T-helper 17 cell (primary cell): ENCODE data around the gene MRPL45. TPM values are rescaled to one million over a fixed set of nuclear protein-coding genes. Genes with fewer than 3 reads are reported as not detected.
"Not testable (repeated sequence)": the region's sequence is repeated elsewhere in the genome, so short reads cannot be mapped to it uniquely, and the experiment has no call there.

Experiments used
- ATAC-seq: fragments of 150-1000 bp; cut with Tn5 transposase; 2 replicates; pipeline ENCODE4 v1.10.0; 2021; ENCODE audit warnings: mild to moderate bottlenecking, moderate library complexity
- DNase-seq, 3 donors: peaks; one replicate each; pipeline versions ENCODE4 v3.0.0 to v3.0.0-alpha.2; 2020 to 2021
- H3K9me3 ChIP-seq: one replicate; pipeline ENCODE4 v1.7.0; 2013; ENCODE audit warnings: low read length, mild to moderate bottlenecking; ENCODE audit not compliant: control insufficient read depth, poor library complexity, severe bottlenecking
- H3K27ac Mint-ChIP-seq: one replicate; pipeline ENCODE4 v1.8.0; 2022; ENCODE audit warnings: mild to moderate bottlenecking, moderate library complexity, mixed read lengths
- H3K27me3 Mint-ChIP-seq: one replicate; pipeline ENCODE4 v1.8.0; 2022; ENCODE audit warnings: mixed read lengths
- H3K36me3 Mint-ChIP-seq: one replicate; pipeline ENCODE4 v1.8.0; 2022; ENCODE audit warnings: low read depth, mixed read lengths
- H3K4me1 Mint-ChIP-seq: one replicate; pipeline ENCODE4 v1.8.0; 2022; ENCODE audit warnings: mild to moderate bottlenecking, mixed read lengths
- H3K4me3 Mint-ChIP-seq: one replicate; pipeline ENCODE4 v1.8.0; 2022; ENCODE audit warnings: mild to moderate bottlenecking, moderate library complexity, mixed read lengths
- total RNA-seq, 4 donors: library from RNA in 2 of 4; stranded (reverse) in 2 of 4; gene quantifications; one replicate each; pipeline ENCODE4 v1.2.3 and lab custom pipeline; 2022 to 2026

The MRPL45 gene
- total RNA-seq (10 to 100 TPM; 17.4 to 17.7 TPM), total RNA-seq (lab: John Stamatoyannopoulos, UW) (9.5 to 12.6 reads per million in 2 donors)

DNA sequence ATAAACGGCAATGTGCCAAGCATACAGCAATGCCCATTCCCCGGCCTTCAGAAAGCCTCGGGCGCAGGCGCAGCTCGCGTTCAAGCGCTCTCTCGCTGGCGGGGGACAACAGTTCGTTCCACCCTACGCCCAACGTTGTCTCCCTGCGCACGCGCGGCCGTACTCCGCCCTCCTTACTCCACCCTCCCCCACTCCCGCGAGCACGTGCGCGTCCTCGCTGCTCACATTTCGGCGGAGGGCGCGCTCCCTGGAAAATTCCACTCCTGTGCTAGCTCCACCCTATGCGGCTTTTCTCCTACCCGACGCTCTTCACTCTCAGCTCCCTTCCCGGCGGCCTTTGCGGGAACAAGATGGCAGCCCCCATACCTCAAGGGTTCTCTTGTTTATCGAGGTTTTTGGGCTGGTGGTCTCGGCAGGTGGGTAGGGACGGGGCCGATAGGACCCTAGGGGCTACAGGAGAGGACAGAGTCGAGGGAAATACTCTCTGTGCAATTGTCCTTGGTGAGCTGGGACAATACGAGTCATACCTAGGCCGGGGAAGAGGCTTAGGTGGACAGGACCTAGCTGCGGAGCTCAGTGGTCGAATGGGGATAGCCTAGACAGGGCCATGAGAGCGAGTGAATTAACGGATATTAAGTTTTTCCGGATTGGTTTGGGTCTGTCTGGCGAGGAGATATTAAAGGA lies at the start of gene MRPL45:
TSS of gene MRPL45 (plus strand) at position 335 of the 684 bp plus-strand sequence. CDS start at position 351, 16 bp downstream.
- Mint-ChIP-seq H3K27ac (peak within 1 kb of the TSS; percentile 97), H3K4me3 (peak within 1 kb of the TSS; percentile 91)
- H3K4me1 Mint-ChIP-seq, H3K27me3 Mint-ChIP-seq, H3K9me3 ChIP-seq, H3K36me3 Mint-ChIP-seq: not testable (repeated sequence)
- DNase-seq (peak; percentile 88 to 95 (median 92)), ATAC-seq (peak; percentile 92)

DNA sequence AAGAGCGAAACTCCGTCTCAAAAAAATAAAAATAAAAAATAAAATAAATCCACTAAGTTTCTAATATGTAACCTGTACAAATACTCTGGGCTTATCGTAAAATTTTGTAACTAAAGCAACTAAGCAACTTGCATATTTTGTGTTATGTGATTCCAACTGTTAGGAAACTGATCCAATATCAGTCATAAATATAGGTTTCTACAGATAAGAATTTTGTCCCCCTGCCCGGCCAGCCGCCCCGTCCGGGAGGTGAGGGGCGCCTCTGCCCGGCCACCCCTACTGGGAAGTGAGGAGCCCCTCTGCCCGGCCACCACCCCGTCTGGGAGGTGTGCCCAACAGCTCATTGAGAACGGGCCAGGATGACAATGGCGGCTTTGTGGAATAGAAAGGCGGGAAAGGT lies 43.8 kb upstream of the MRPL45 start:
- not testable (repeated sequence) for H3K27me3 Mint-ChIP-seq, H3K27ac Mint-ChIP-seq, H3K4me1 Mint-ChIP-seq, H3K9me3 ChIP-seq, H3K4me3 Mint-ChIP-seq, ATAC-seq, DNase-seq, H3K36me3 Mint-ChIP-seq

DNA sequence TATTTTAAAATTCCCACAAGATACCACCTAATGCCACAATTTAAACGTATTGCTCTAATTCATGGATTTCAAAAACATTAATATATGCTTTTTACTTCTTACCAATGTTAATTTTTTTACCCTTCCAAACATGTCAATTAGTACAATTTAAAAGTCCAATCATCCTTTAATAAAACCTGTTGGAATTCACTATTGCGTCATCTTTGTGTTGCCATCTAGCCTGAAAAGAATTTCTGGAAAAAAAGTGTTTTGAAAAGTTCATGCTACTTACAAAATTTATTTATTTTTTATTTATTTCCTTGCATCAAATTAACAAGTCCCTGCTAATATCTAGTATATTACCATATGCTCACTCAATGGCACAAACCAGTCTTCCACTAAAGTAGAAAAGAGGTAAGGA lies 42.6 kb upstream of the MRPL45 start:
- H3K9me3 ChIP-seq, H3K36me3 Mint-ChIP-seq, H3K4me3 Mint-ChIP-seq, DNase-seq, ATAC-seq, H3K27ac Mint-ChIP-seq, H3K27me3 Mint-ChIP-seq, H3K4me1 Mint-ChIP-seq: not testable (repeated sequence)

DNA sequence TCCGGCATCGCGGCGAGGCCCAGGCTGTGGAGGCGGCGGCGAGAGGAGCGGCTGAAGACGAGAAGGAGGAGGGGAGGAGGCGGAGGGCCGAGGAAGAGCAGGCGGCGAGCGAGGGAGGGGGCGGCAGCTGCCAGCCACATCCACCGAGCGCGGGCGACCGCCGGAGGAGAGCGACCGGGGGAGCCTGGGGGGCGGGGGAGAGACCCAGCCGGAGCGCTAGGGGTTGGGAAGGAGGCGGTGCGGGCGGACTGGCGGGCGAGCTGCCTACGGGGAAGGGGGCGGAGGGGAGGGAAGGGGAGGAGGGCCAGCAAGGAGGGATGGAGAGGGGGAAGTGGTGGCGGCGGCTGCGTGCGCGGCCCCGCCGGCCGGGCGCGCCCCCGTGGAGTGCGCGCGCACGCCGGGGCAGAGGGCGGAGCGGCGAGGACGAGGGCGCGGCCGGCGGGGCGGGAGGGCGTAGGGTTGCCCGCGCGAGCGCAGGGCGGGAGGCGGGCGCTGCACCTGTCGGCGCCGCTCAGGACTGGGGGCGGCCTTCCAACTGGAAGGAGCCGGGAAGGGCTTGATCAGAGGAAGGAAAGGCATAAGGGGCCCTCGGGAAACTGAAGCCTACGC lies 39.9 kb upstream of the MRPL45 start:
- DNase-seq (peak; percentile 69 to 90 (median 79)), ATAC-seq (peak; percentile 90)
- not testable (repeated sequence) for H3K27ac Mint-ChIP-seq, H3K9me3 ChIP-seq, H3K36me3 Mint-ChIP-seq, H3K27me3 Mint-ChIP-seq, H3K4me1 Mint-ChIP-seq
- H3K4me3 Mint-ChIP-seq, result peak overlapping the region; percentile 61

DNA sequence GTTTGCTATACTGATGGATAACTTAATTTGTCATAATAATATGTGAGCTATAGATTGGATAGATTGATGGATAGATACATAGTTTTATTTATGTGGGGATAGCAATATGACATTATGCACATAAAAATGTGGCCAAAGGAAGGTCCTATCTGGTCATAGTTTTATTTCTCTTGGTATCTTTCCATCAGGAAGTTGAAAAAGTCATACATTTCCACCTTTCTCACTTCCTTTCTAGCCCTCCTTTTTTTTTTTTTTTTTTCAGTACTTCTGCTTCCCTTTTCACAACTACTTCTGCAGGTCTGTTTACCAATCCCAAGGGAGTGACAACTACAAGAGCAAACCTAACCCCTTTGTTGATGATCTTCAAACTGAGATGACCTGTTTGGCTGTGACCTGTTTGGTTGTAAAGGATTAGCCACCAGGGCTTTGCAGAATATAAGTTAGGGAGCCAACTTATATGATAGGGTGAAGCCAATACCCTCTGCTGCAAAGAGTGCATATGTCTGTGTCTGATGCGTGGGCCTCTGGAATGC lies 30.9 kb upstream of the MRPL45 start:
- ATAC-seq, H3K4me1 Mint-ChIP-seq: not testable (repeated sequence)

DNA sequence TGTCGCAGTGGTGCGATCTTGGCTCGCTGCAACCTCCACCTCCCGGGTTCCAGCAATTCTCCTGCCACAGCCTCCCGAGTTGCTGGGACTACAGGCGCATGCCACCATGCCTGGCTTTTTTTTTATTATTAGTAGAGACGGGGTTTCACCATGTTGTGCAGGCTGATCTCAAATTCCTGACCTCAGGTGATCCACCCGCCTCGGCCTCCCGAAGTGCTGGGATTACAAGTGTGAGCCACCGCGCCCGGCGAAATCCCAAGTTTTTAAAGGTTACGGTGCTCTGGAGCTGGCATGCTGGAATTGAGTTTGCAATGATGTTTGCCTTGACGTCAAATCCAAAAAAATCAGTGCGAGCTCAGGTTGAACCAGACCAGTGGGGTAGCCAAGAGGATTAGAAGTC lies 30.4 kb upstream of the MRPL45 start:
- not testable (repeated sequence) for ATAC-seq

More for the DNA sequence above, 30.9 kb upstream of the MRPL45 start:
- H3K36me3 Mint-ChIP-seq, H3K27me3 Mint-ChIP-seq, H3K27ac Mint-ChIP-seq, H3K9me3 ChIP-seq, DNase-seq, H3K4me3 Mint-ChIP-seq: not testable (repeated sequence)

DNA sequence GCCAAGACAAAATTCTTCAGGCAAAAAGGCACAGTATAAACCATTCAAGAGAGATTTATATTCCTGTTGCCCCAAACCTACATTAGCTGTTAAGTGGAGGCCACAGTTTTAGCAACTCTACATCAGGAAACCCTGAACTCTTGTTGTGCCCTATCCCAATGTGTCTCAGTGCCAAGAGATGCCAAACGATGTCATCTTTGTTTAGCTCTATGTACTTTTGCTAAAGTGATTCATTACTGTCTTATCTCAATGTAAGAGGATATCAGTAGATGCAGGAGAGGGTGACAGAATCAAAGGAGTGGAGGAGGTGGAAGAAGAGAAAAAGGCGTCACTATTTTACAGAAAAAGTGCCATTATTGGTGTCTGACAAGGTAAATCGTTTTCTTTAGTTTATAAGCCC lies 28.8 kb upstream of the MRPL45 start:
- not testable (repeated sequence) for DNase-seq, ATAC-seq, H3K9me3 ChIP-seq, H3K27me3 Mint-ChIP-seq, H3K36me3 Mint-ChIP-seq, H3K4me3 Mint-ChIP-seq, H3K27ac Mint-ChIP-seq, H3K4me1 Mint-ChIP-seq

More for the DNA sequence above, 30.4 kb upstream of the MRPL45 start:
- not testable (repeated sequence) for DNase-seq, H3K4me3 Mint-ChIP-seq, H3K9me3 ChIP-seq, H3K27ac Mint-ChIP-seq, H3K36me3 Mint-ChIP-seq, H3K4me1 Mint-ChIP-seq, H3K27me3 Mint-ChIP-seq

DNA sequence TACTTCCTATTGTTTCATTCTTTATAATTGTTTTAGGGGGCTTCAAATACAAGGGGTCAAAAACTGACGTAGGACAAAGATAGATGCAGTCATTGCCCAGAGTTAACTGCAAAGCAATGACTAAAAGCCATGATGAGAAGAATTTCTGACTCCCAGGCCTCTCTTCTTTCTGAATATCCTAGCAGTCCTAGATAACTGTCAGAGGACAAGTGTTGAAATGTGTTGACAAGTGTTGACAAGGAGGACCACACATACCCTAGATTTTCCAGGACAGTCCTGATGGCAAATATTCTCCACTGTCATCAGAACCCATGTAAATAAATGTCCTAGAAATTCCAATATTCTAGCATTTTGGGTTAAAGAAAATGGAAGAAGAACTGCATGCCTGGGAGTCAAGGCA lies 27.9 kb upstream of the MRPL45 start:
- H3K4me3 Mint-ChIP-seq, H3K36me3 Mint-ChIP-seq, H3K27ac Mint-ChIP-seq, DNase-seq, H3K9me3 ChIP-seq, ATAC-seq, H3K27me3 Mint-ChIP-seq, H3K4me1 Mint-ChIP-seq: not testable (repeated sequence)

DNA sequence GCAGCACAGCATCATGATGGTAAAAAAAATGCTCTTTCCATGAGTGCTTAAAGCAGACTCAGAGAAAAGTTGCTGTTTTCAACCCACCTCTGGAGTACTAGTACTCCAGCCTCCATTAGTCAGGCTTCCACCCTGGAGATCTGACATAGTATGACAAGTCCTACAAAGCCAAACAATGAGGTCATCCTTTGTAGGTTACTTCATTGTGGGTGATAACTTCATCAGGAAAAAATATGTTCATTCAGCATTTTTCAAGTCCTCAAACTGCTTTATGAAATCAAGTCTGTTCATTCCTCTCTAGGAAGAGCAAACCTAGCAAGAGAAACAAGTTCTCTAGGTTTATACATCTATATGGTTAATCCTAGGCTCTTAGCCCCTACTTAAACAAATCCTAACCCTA lies 27.4 kb upstream of the MRPL45 start:
- not testable (repeated sequence) for H3K27me3 Mint-ChIP-seq, H3K4me3 Mint-ChIP-seq, H3K36me3 Mint-ChIP-seq, H3K4me1 Mint-ChIP-seq, ATAC-seq, DNase-seq, H3K27ac Mint-ChIP-seq, H3K9me3 ChIP-seq

DNA sequence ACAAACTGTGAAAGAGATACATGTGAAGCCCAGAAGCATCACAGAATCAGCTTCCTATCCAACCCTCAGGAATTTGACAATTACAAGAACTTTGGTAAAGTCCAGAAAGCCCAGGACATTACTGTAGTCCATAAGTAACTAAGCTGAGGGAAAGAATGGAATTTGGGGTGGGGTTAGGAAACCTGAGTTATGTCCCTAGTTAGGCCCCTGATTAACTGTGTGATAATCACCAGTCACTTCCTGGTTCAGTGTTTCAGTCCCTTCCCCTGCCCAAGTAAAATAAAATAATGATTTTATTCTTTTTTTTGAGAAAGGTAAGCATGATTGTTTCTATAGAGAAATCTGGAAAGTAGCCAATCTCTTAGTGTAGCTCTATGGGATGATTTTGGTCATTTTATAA lies 11.0 kb upstream of the MRPL45 start:
- H3K9me3 ChIP-seq, H3K4me3 Mint-ChIP-seq, H3K27ac Mint-ChIP-seq, H3K27me3 Mint-ChIP-seq, ATAC-seq, H3K4me1 Mint-ChIP-seq, H3K36me3 Mint-ChIP-seq, DNase-seq: not testable (repeated sequence)

DNA sequence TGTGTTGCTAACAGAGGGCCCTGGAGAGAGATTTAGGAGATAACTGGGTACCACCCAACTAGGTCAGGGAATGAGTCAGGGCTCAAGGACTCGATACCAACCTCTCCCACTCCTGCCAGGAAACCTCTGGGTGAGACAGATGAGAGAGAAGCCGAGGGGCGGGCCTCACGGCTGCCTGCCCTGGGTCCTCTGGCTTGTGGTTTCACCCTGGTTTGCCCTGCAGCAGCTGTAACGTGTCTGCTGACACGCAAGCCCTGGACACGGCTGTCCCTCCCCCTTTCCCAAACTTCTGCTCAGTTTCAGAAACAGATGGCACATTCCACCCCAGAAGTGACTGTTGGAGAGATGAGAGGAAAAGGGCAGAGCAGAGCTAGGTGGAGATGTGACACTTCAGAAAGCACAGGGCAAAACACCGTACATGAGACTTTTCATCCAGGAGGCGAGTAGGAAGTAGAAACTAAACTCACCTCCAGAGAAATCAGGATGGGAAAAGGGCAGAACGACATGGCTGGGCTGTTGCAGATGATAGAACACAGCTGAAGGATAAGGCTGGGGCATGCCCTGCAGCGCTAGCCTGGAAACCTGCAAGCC lies 10.4 kb upstream of the MRPL45 start:
- not testable (repeated sequence) for H3K4me3 Mint-ChIP-seq, DNase-seq, H3K9me3 ChIP-seq, H3K27me3 Mint-ChIP-seq, H3K4me1 Mint-ChIP-seq, H3K27ac Mint-ChIP-seq, H3K36me3 Mint-ChIP-seq
- ATAC-seq, result peak; percentile 89

DNA sequence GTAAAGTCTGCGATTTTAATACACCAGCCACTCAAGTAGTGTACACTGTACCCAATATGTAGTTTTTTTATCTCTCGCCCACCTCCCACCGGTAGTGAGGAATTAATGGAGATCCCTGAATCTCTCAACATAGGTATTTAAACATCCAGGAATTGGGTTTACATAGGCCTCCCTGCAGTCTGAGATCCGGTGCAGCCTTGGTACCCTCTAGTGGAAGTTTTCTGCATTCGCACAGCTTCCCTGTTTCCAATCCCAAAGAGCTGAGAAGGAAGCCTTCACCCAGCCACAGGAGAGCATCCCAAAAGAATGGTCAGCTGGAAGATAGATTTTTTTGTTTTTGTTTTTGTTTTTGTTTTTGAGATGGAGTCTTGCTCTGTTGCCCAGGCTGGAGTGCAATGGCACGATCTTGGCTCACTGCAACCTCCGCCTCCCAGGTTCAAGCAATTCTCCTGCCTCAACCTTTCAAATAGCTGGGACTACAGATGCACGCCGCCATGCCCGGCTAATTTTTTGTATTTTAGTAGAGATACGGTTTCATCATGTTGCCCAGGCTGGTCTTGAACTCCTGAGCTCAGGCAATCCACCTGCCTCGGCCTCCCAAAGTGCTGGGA lies 8.6 kb upstream of the MRPL45 start:
- not testable (repeated sequence) for H3K27ac Mint-ChIP-seq, H3K4me1 Mint-ChIP-seq, DNase-seq, H3K4me3 Mint-ChIP-seq, ATAC-seq, H3K9me3 ChIP-seq, H3K36me3 Mint-ChIP-seq, H3K27me3 Mint-ChIP-seq

DNA sequence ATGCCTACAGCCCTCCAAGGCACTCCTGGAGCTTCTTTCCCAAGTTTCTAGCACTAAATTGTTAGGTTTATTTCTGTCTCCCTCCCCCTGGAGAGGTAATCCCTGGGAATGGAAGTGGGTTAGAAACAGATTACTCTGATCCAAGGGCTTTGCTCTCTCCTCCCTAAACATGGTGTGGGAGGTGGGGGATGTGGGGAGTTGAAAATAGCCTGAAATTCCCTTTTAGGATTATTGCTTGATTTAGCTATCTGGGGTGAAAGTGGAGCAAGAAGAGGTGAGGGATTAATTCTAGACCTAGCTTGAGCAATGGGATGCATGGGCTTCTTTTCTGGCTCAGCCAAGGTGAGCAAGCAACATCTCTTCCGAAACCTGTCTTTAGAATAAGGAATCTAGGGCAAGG lies 7.2 kb upstream of the MRPL45 start:
- H3K27ac Mint-ChIP-seq, H3K4me3 Mint-ChIP-seq, ATAC-seq: not testable (repeated sequence)

More for the DNA sequence above, 7.2 kb upstream of the MRPL45 start:
- DNase-seq, H3K9me3 ChIP-seq, H3K4me1 Mint-ChIP-seq, H3K27me3 Mint-ChIP-seq, H3K36me3 Mint-ChIP-seq: not testable (repeated sequence)
